ENCODE results near the gene IQSEC1.
"Not testable (repeated sequence)": the region's sequence is repeated elsewhere in the genome, so short reads cannot be mapped to it uniquely, and the experiment has no call there.

IQSEC1 gene

GRCh38 chr3:12897381-12898289, 175.6 kb downstream of the IQSEC1 start:
- DNase-seq (ENCODE audit: low read depth in 1 of 2, low spot score in 1 of 2) = no peak

- DNase-seq (ENCODE audit: low read depth in 1 of 2, low spot score in 1 of 2) = no peak
These were observed 176.9 kb downstream of the IQSEC1 start for GRCh38 chr3:12896063-12896985.

GRCh38 chr3:12895391-12896062, 177.7 kb downstream of the IQSEC1 start:
- DNase-seq (ENCODE audit: low read depth in 1 of 2, low spot score in 1 of 2) = no peak

- DNase-seq (ENCODE audit: low read depth in 1 of 2, low spot score in 1 of 2) = no peak
These were observed 178.6 kb downstream of the IQSEC1 start for GRCh38 chr3:12894629-12895028.

GRCh38 chr3:12893852-12894251, 179.4 kb downstream of the IQSEC1 start:
- DNase-seq (ENCODE audit: low read depth in 1 of 2, low spot score in 1 of 2) = no peak

- DNase-seq (ENCODE audit: low read depth in 1 of 2, low spot score in 1 of 2) = no peak
These were observed 180.0 kb downstream of the IQSEC1 start for GRCh38 chr3:12893247-12893646.

GRCh38 chr3:12892840-12893189, 180.4 kb downstream of the IQSEC1 start:
- no peak for DNase-seq (ENCODE audit: low read depth in 1 of 2, low spot score in 1 of 2)

- DNase-seq (ENCODE audit: low read depth in 1 of 2, low spot score in 1 of 2) = no peak
These were observed 181.0 kb downstream of the IQSEC1 start for GRCh38 chr3:12891985-12892839.

GRCh38 chr3:12891391-12891984, 181.7 kb downstream of the IQSEC1 start:
- no peak for DNase-seq (ENCODE audit: low read depth in 1 of 2, low spot score in 1 of 2)

- DNase-seq (ENCODE audit: low read depth in 1 of 2, low spot score in 1 of 2) = no peak
These were observed 182.4 kb downstream of the IQSEC1 start for GRCh38 chr3:12890610-12891390.

- DNase-seq (ENCODE audit: low read depth in 1 of 2, low spot score in 1 of 2) = no peak
These were observed 186.5 kb downstream of the IQSEC1 start for GRCh38 chr3:12886736-12887135.

- DNase-seq (ENCODE audit: low read depth in 1 of 2, low spot score in 1 of 2) = no peak
These were observed 187.0 kb downstream of the IQSEC1 start for GRCh38 chr3:12886106-12886679.

GRCh38 chr3:12885583-12885930, 187.7 kb downstream of the IQSEC1 start:
- DNase-seq (ENCODE audit: low read depth in 1 of 2, low spot score in 1 of 2) = no peak

GRCh38 chr3:12884790-12885582, 188.2 kb downstream of the IQSEC1 start:
- DNase-seq (ENCODE audit: low read depth in 1 of 2, low spot score in 1 of 2) = no peak

- DNase-seq (ENCODE audit: low read depth in 1 of 2, low spot score in 1 of 2) = no peak
These were observed 189.0 kb downstream of the IQSEC1 start for GRCh38 chr3:12884186-12884680.

GRCh38 chr3:12882336-12883310, 190.6 kb downstream of the IQSEC1 start:
- no peak for DNase-seq (ENCODE audit: low read depth in 1 of 2, low spot score in 1 of 2)

- not testable (repeated sequence) for DNase-seq (ENCODE audit: low read depth in 1 of 2, low spot score in 1 of 2)
These were observed 191.4 kb downstream of the IQSEC1 start for GRCh38 chr3:12881858-12882257.
